ENCODE measurements around the gene IL12RB2. TPM values are rescaled to one million over a fixed set of nuclear protein-coding genes. Genes with fewer than 3 reads are reported as not detected.

IL12RB2 gene
- total and polyA plus RNA-seq, 2 experiments from 2014 or later, result 0.79 to 1.7 TPM

DNA sequence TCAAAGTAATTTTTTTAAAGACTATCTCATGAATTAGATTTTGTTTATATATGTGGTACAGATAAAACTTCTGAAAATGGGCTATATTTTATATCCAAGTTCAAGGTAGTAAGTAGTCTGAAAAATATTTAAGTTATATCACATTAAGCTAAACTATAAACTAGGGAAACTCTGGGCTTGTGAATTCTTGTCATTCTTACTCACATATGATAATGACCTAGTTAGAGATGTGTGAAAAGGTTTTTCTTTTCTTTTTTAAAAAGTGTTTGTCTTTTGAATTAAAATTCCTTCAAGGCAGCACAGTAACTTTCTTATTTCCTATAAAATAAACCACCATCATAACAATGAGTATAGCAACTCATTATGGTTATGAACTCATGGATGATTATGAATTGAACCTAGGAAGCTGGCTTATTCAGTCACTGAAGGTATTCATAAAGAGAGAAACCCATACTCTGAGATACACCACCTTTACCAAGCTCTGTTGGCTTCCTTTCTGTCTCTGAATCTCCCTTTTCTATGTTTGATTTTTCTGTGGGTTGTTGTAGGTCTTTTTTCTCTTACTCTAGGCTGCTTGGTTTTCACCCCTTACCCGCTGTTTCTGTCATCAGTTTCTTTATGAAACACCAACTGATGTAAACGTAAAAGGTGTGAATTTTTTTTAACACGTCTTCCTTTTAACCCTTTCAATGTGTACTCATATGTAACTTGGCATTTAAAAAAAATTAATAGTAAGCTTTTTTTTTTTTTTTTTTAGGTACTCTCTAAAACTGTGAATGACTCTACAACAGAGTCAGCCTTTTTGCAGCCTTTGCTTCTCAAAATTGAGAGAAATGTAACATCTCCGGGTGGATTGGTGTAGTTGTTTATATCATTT, 25.2 kb downstream of the IL12RB2 start:
- no peak; the same call in 2 of the 3 replicates for ATAC-seq
- H3K4me1 Mint-ChIP-seq, result peaks cover 23% of the 10 kb centered on the region
- H3K27me3 Mint-ChIP-seq (ENCODE audit: insufficient read depth, low read depth, poor library complexity), result no peaks in the 10 kb centered on the region
- H3K9me3 Mint-ChIP-seq, result no peaks in the 10 kb centered on the region
- H3K4me1 ChIP-seq (ENCODE audit: insufficient read depth), result peaks cover 22% of the 10 kb centered on the region
- H2AFZ ChIP-seq, result no peak overlapping the region
- H3K27ac Mint-ChIP-seq, result no peak overlapping the region
- TF ChIP-seq JUNB (IDR thresholded peaks at IDR 0.05; ENCODE audit: unreplicated experiment) (no peak), ZNF114 (CRISPR knock-in tag; IDR thresholded peaks at IDR 0.05) (no peak)
- TF ChIP-seq, protein P1, sequence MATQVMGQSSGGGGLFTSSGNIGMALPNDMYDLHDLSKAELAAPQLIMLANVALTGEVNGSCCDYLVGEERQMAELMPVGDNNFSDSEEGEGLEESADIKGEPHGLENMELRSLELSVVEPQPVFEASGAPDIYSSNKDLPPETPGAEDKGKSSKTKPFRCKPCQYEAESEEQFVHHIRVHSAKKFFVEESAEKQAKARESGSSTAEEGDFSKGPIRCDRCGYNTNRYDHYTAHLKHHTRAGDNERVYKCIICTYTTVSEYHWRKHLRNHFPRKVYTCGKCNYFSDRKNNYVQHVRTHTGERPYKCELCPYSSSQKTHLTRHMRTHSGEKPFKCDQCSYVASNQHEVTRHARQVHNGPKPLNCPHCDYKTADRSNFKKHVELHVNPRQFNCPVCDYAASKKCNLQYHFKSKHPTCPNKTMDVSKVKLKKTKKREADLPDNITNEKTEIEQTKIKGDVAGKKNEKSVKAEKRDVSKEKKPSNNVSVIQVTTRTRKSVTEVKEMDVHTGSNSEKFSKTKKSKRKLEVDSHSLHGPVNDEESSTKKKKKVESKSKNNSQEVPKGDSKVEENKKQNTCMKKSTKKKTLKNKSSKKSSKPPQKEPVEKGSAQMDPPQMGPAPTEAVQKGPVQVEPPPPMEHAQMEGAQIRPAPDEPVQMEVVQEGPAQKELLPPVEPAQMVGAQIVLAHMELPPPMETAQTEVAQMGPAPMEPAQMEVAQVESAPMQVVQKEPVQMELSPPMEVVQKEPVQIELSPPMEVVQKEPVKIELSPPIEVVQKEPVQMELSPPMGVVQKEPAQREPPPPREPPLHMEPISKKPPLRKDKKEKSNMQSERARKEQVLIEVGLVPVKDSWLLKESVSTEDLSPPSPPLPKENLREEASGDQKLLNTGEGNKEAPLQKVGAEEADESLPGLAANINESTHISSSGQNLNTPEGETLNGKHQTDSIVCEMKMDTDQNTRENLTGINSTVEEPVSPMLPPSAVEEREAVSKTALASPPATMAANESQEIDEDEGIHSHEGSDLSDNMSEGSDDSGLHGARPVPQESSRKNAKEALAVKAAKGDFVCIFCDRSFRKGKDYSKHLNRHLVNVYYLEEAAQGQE (IDR thresholded peaks at IDR 0.05; ENCODE audit: unreplicated experiment), result no peak
- H3K9me2 ChIP-seq (ENCODE audit: insufficient read depth), result 0 out of 2 replicates have a peak, but pooled peaks cover 3% of the 10 kb centered on the region
- peak overlapping the region; percentile 3; the same call in 1 of the 2 replicates for H3K4me2 ChIP-seq
- no peaks in the 10 kb centered on the region for H3F3A ChIP-seq (replicated peaks; ENCODE audit: low read depth)
- H4K20me1 ChIP-seq (replicated peaks; ENCODE audit: insufficient read depth), result no peaks in the 10 kb centered on the region
- H3K36me3 ChIP-seq (ENCODE audit: insufficient read depth), result no peaks in the 10 kb centered on the region
- H3K27me3 ChIP-seq (ENCODE audit: insufficient read depth), result peaks cover 8% of the 10 kb centered on the region; the same call in 1 of the 2 replicates
- H3K79me2 ChIP-seq (replicated peaks; ENCODE audit: insufficient read depth), result no peaks in the 10 kb centered on the region
- H3K27ac ChIP-seq (ENCODE audit: low read depth), result no peak overlapping the region
- H3K4me3 Mint-ChIP-seq, result no peak overlapping the region
- no peaks in the 10 kb centered on the region for H3K36me3 Mint-ChIP-seq (ENCODE audit: low read depth)
- H3K4me3 ChIP-seq, result no peak overlapping the region
- no peak for DNase-seq (ENCODE audit: low spot score)

GRCh38 chr1:67333603-67334002, 25.9 kb downstream of the IL12RB2 start:
- Histone ChIP-seq H3K4me1 (ENCODE audit: insufficient read depth) (peaks cover 22% of the 10 kb centered on the region), H4K20me1 (replicated peaks; ENCODE audit: insufficient read depth) (no peaks in the 10 kb centered on the region), H3K4me3 (no peak overlapping the region), H3K27ac (ENCODE audit: low read depth) (no peak overlapping the region), H3F3A (replicated peaks; ENCODE audit: low read depth) (no peaks in the 10 kb centered on the region), H3K79me2 (replicated peaks; ENCODE audit: insufficient read depth) (no peaks in the 10 kb centered on the region), H3K9me2 (ENCODE audit: insufficient read depth) (0 out of 2 replicates have a peak, but pooled peaks cover 3% of the 10 kb centered on the region), H3K4me2 (no peak overlapping the region), H3K27me3 (ENCODE audit: insufficient read depth) (peaks cover 8% of the 10 kb centered on the region; the same call in 1 of the 2 replicates), H2AFZ (no peak overlapping the region), H3K36me3 (ENCODE audit: insufficient read depth) (no peaks in the 10 kb centered on the region)
- Mint-ChIP-seq H3K4me3 (no peak overlapping the region), H3K9me3 (no peaks in the 10 kb centered on the region), H3K27ac (no peak overlapping the region), H3K36me3 (ENCODE audit: low read depth) (no peaks in the 10 kb centered on the region), H3K4me1 (peaks cover 23% of the 10 kb centered on the region), H3K27me3 (ENCODE audit: insufficient read depth, low read depth, poor library complexity) (no peaks in the 10 kb centered on the region)
- DNase-seq (ENCODE audit: low spot score) (no peak), ATAC-seq (no peak)
- TF ChIP-seq ZNF331 (CRISPR knock-in tag; IDR thresholded peaks at IDR 0.05; ENCODE audit: low read depth), result no peak
- TF ChIP-seq, protein P1 (IDR thresholded peaks at IDR 0.05; ENCODE audit: unreplicated experiment), result no peak
- no peak for TF ChIP-seq NANOG (IDR thresholded peaks at IDR 0.05; ENCODE audit: borderline replicate concordance)
- no peak for TF ChIP-seq JUNB (IDR thresholded peaks at IDR 0.05; ENCODE audit: unreplicated experiment)
- no peak for TF ChIP-seq EZH2 (IDR thresholded peaks at IDR 0.05; ENCODE audit: low read depth, unreplicated experiment)
- TF ChIP-seq POLR2AphosphoS5 (IDR thresholded peaks at IDR 0.05; ENCODE audit: low read depth), result no peak
- TF ChIP-seq, protein P2, sequence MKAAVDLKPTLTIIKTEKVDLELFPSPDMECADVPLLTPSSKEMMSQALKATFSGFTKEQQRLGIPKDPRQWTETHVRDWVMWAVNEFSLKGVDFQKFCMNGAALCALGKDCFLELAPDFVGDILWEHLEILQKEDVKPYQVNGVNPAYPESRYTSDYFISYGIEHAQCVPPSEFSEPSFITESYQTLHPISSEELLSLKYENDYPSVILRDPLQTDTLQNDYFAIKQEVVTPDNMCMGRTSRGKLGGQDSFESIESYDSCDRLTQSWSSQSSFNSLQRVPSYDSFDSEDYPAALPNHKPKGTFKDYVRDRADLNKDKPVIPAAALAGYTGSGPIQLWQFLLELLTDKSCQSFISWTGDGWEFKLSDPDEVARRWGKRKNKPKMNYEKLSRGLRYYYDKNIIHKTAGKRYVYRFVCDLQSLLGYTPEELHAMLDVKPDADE (IDR thresholded peaks at IDR 0.05), result no peak
